Suprapubic skin (tissue), 4 donors: ENCODE measurements around the gene WDR83.

Experiments
- CTCF ChIP-seq, 2 donors: fragments of 200-600 bp in 1 of 2; fragments of 450-650 bp in 1 of 2; sonication (generic) in 1 of 2; IDR thresholded peaks; one replicate each; pipeline ENCODE4 v1.5.1; 2016 to 2019; ENCODE audit warnings: antibody characterized with exemption in 2 of 2, mild to moderate bottlenecking in 1 of 2, moderate library complexity in 1 of 2
- POLR2A ChIP-seq, 2 donors: fragments of 450-650 bp; IDR thresholded peaks; one replicate each; pipeline ENCODE4 v1.6.1; 2017; ENCODE audit warnings: antibody characterized with exemption in 2 of 2, mild to moderate bottlenecking in 2 of 2, moderate library complexity in 2 of 2
- POLR2AphosphoS5 ChIP-seq, 3 donors: sonication (generic); formaldehyde crosslinking; IDR thresholded peaks; one replicate each; pipeline ENCODE4 v1.6.1; 2017; ENCODE audit warnings: antibody characterized with exemption in 3 of 3

GRCh38 chr19:12629215-12629614 lies 37.4 kb upstream of the WDR83 start:
- TF ChIP-seq CTCF (IDR thresholded peaks at IDR 0.05) (no peak), POLR2A (IDR thresholded peaks at IDR 0.05) (no peak), POLR2AphosphoS5 (IDR thresholded peaks at IDR 0.05) (no peak)
